ENCODE data around the gene UPK3A. TPM values are rescaled to one million over a fixed set of nuclear protein-coding genes. Genes with fewer than 3 reads are reported as not detected.
"Not testable (repeated sequence)": the region's sequence is repeated elsewhere in the genome, so short reads cannot be mapped to it uniquely, and the experiment has no call there.

UPK3A gene
- total RNA-seq, 1 donor from 2014 or later, result not detected

- no peak for ATAC-seq
Measured at GRCh38 chr22:45281010-45281409, 3.7 kb upstream of the UPK3A start.

GRCh38 chr22:45285263-45286058, 712 bp downstream of the UPK3A start:
- ATAC-seq, result no peak

GRCh38 chr22:45286854-45287551, 2.3 kb downstream of the UPK3A start:
- ATAC-seq, result no peak

- peak; percentile 54 for ATAC-seq
Measured at GRCh38 chr22:45290410-45290936, 5.7 kb downstream of the UPK3A start.

GRCh38 chr22:45291061-45291930, 6.5 kb downstream of the UPK3A start:
- ATAC-seq, result peak; percentile 25

GRCh38 chr22:45291931-45292290, 7.2 kb downstream of the UPK3A start:
- no peak for ATAC-seq

- no peak for ATAC-seq
Measured at GRCh38 chr22:45292731-45293442, 8.1 kb downstream of the UPK3A start.

- no peak for ATAC-seq
Measured at GRCh38 chr22:45294030-45294429, 9.3 kb downstream of the UPK3A start.

- ATAC-seq, result not testable (repeated sequence)
Measured at GRCh38 chr22:45295004-45295403, 10.3 kb downstream of the UPK3A start.

- ATAC-seq, result no peak
Measured at GRCh38 chr22:45295492-45295891, 10.7 kb downstream of the UPK3A start.

GRCh38 chr22:45296628-45297297, 12.0 kb downstream of the UPK3A start:
- ATAC-seq, result peak; percentile 8

GRCh38 chr22:45298934-45299505, 14.3 kb downstream of the UPK3A start:
- no peak for ATAC-seq

GRCh38 chr22:45302751-45303150, 18.0 kb downstream of the UPK3A start:
- no peak for ATAC-seq

- no peak for ATAC-seq
Measured at GRCh38 chr22:45303181-45303580, 18.4 kb downstream of the UPK3A start.

- ATAC-seq, result no peak
Measured at GRCh38 chr22:45304971-45305370, 20.2 kb downstream of the UPK3A start.

- ATAC-seq, result no peak
Measured at GRCh38 chr22:45305456-45306075, 20.8 kb downstream of the UPK3A start.

- no peak for ATAC-seq
Measured at GRCh38 chr22:45306139-45306538, 21.4 kb downstream of the UPK3A start.

- no peak for ATAC-seq
Measured at GRCh38 chr22:45308391-45308956, 23.7 kb downstream of the UPK3A start.

- peak; percentile 5 for ATAC-seq
Measured at GRCh38 chr22:45308957-45309421, 24.2 kb downstream of the UPK3A start.
